K562 (cell line): Measurements from ENCODE around the gene RPF1. TPM values are rescaled to one million over a fixed set of nuclear protein-coding genes. Genes with fewer than 3 reads are reported as not detected.
"Not testable (repeated sequence)": the region's sequence is repeated elsewhere in the genome, so short reads cannot be mapped to it uniquely, and the experiment has no call there.

ENCODE experiments used
- ATAC-seq: fragments of 200-7000 bp; cut with Tn5 transposase; 3 replicates; pipeline ENCODE4 v1.9.1; 2020; ENCODE audit warnings: moderate library complexity
- BruUV-seq: library from RNA; stranded (reverse); fragments of 400-500 nt; replicated peaks from 2 replicates; lab custom pipeline; 2021; lab: Mats Ljungman, UMichigan
- CTCF ChIA-PET: fragments of 300-600 bp; formaldehyde crosslinking; extraction: SDS; loops from one replicate; lab custom pipeline; 2021; ENCODE audit warnings: low intra/inter-chr PET ratio; lab: Yijun Ruan, JAX
- POLR2A ChIA-PET: fragments of 300-600, 350-650 bp; sonication (Branson Sonifier 250); formaldehyde crosslinking; extraction: SDS; loops from one replicate; lab custom pipeline; 2021; ENCODE audit warnings: antibody characterized with exemption, inconsistent platforms; lab: Yijun Ruan, JAX
- DNase-seq, 4 experiments: peaks; one replicate each; pipeline versions ENCODE4 v3.0.0 to v3.0.0-alpha.2; 2011 to 2018; ENCODE audit warnings: low spot score in 3 of 4, mixed read lengths in 3 of 4; ENCODE audit errors: extremely low read depth in 1 of 4
- FAIRE-seq: peaks from 2 replicates; lab custom pipeline; 2011; peaks lifted over from hg19 to GRCh38; lab: Jason Lieb, UNC
- H2AFZ ChIP-seq: 2 replicates; pipeline ENCODE4 v1.6.0; 2011; ENCODE audit warnings: low read depth, low read length, control low read depth, inconsistent platforms
- H3K27ac ChIP-seq: fragments of 200-600 bp; 3 replicates; pipeline ENCODE4 v1.8.0; 2011; ENCODE audit warnings: low read depth, mild to moderate bottlenecking, control low read depth, inconsistent platforms, low read length, moderate library complexity, mixed read lengths; ENCODE audit errors: extremely low read depth
- H3K27me3 ChIP-seq, 2 experiments: fragments of 300-600 bp in 1 of 2; 2 replicates in 1 of 2; 3 replicates in 1 of 2; pipeline versions ENCODE4 v1.6.0 to v1.8.0; 2011; ENCODE audit warnings: inconsistent platforms in 2 of 2, low read length in 2 of 2, mild to moderate bottlenecking in 1 of 2, mixed read lengths in 1 of 2, moderate library complexity in 1 of 2; ENCODE audit not compliant: control insufficient read depth in 2 of 2, insufficient read depth in 2 of 2
- H3K36me3 ChIP-seq: fragments of 300-600 bp; 3 replicates; pipeline ENCODE4 v1.8.0; 2011; ENCODE audit warnings: mild to moderate bottlenecking, low read length, inconsistent platforms; ENCODE audit not compliant: control insufficient read depth, insufficient read depth
- H3K4me1 ChIP-seq, 2 experiments: fragments of 200-600 bp in 1 of 2; replicated peaks in 1 of 2; 2 replicates in 1 of 2; 3 replicates in 1 of 2; pipeline versions ENCODE4 v1.5.1 to v1.8.0; 2011; ENCODE audit warnings: inconsistent platforms in 2 of 2, low read length in 2 of 2, mild to moderate bottlenecking in 1 of 2, mixed read lengths in 1 of 2, moderate library complexity in 1 of 2; ENCODE audit not compliant: control insufficient read depth in 2 of 2, insufficient read depth in 2 of 2
- H3K4me2 ChIP-seq: 2 replicates; pipeline ENCODE4 v1.6.1; 2011; ENCODE audit warnings: low read length, control low read depth, inconsistent platforms, mixed read lengths; ENCODE audit not compliant: insufficient read depth
- H3K4me3 ChIP-seq: fragments of 200-600 bp; sonication (generic), shearing (Covaris generic); 2 replicates; pipeline ENCODE4 v1.5.1; 2016; ENCODE audit warnings: control low read depth, inconsistent platforms
- H3K79me2 ChIP-seq: fragments of 200-600 bp; 3 replicates; pipeline ENCODE4 v1.8.0; 2011; ENCODE audit warnings: low read length, inconsistent platforms; ENCODE audit not compliant: control insufficient read depth, insufficient read depth
- H3K9ac ChIP-seq, 2 experiments: 2 replicates each; pipeline versions ENCODE4 v1.6.0 to v1.6.1; 2011; ENCODE audit warnings: low read depth in 2 of 2, low read length in 2 of 2, control low read depth in 1 of 2, inconsistent platforms in 1 of 2, mild to moderate bottlenecking in 1 of 2, mixed read lengths in 1 of 2; ENCODE audit not compliant: insufficient read depth in 1 of 2
- H3K9me1 ChIP-seq: one replicate; pipeline ENCODE4 v1.6.0; 2011; ENCODE audit warnings: inconsistent platforms, mild to moderate bottlenecking, low read length, moderate library complexity; ENCODE audit not compliant: control insufficient read depth, insufficient read depth
- H3K9me3 ChIP-seq: replicated peaks from 2 replicates; pipeline ENCODE4 v1.5.1; 2011; ENCODE audit warnings: low read depth, low read length, inconsistent platforms; ENCODE audit not compliant: control insufficient read depth, insufficient read depth
- H4K20me1 ChIP-seq: replicated peaks from 2 replicates; pipeline ENCODE4 v1.6.1; 2011; ENCODE audit warnings: low read length, inconsistent platforms, mixed read lengths; ENCODE audit not compliant: control insufficient read depth, insufficient read depth
- CXXC5 ChIP-seq: fragments of 250-450 bp; sonication (Bioruptor Pico); IDR thresholded peaks from 2 replicates; pipeline ENCODE4 v1.8.0; 2022; ENCODE audit warnings: inconsistent platforms, mild to moderate bottlenecking, moderate library complexity
- ZNF12 ChIP-seq: sonication (generic); formaldehyde crosslinking; IDR thresholded peaks from 2 replicates; pipeline ENCODE4 v1.4.0; 2020; ENCODE audit warnings: mild to moderate bottlenecking, missing genetic modification reagents
- ZNF274 ChIP-seq: IDR thresholded peaks from 2 replicates; pipeline ENCODE4 v1.6.1; 2011; ENCODE audit warnings: low read depth, mild to moderate bottlenecking, low read length, moderate library complexity, borderline replicate concordance
- WGBS: fragments of 100-300 bp; shearing (Covaris generic); methylation state at CpG from one replicate; pipeline ENCODE4 v1.1.6; 2016; ENCODE audit warnings: low coverage, mixed read lengths; ENCODE audit not compliant: insufficient coverage; ENCODE audit errors: missing lambda C conversion rate; 5-methylcytosine and 5-hydroxymethylcytosine counted together
- in situ Hi-C: fragments of 300-500 bp; cut with MboI; formaldehyde crosslinking; loops from 4 replicates; pipeline ENCODE4 v1.15.0; 2018; ENCODE audit warnings: inconsistent platforms, mixed read lengths
- intact Hi-C: fragments of 100-400 bp; cut with micrococcal nuclease; formaldehyde crosslinking; loops from 2 replicates; pipeline ENCODE4 v1.14.2; 2022
- polyA plus RNA-seq, 8 experiments: library from polyadenylated mRNA; depleted of rRNA in 4 of 8; stranded (reverse) in 5 of 8; unstranded in 3 of 8; fragments of >200 nt; fragmentation: Nextera tagmentation in 2 of 8; fragmentation: Illumina TruSeq in 1 of 8; extraction: Ambion mirVana in 2 of 8; extraction: Trizol in 1 of 8; gene quantifications; 2 replicates each; pipeline versions ENCODE4 v1.2.1 to v1.2.3, GENCODE V29; 2011 to 2014; ENCODE audit warnings: inconsistent platforms in 1 of 8, missing spikeins in 1 of 8
- total RNA-seq, 7 experiments: library from RNA; depleted of rRNA in 6 of 7; stranded (reverse); fragments of >200 nt in 6 of 7; fragmentation: Illumina TruSeq in 2 of 7; extraction: Trizol in 2 of 7; gene quantifications; 2 replicates each; pipeline versions ENCODE4 v1.2.1 to v1.2.3, GENCODE V29; 2011 to 2021; ENCODE audit warnings: low replicate concordance in 1 of 7
- TF ChIP-seq, protein P1 (sequence below): sonication (generic); formaldehyde crosslinking; IDR thresholded peaks from 2 replicates; pipeline ENCODE4 v1.8.1; 2023; ENCODE audit warnings: mild to moderate bottlenecking, missing genetic modification reagents, moderate library complexity
- TF ChIP-seq, protein P2 (sequence below), 2 experiments: fragments of 150-350 bp in 1 of 2; IDR thresholded peaks; 2 replicates each; pipeline ENCODE4 v1.6.1; 2012 to 2016; ENCODE audit warnings: low read depth in 2 of 2, low read length in 2 of 2, mild to moderate bottlenecking in 1 of 2, moderate library complexity in 1 of 2

The RPF1 gene
- total and polyA plus RNA-seq, 9 of the 15 experiments (the other 6 are each of a cell fraction or from before 2014, with no cell fraction given): 52.4 to 156 (median 90.2) TPM

DNA sequence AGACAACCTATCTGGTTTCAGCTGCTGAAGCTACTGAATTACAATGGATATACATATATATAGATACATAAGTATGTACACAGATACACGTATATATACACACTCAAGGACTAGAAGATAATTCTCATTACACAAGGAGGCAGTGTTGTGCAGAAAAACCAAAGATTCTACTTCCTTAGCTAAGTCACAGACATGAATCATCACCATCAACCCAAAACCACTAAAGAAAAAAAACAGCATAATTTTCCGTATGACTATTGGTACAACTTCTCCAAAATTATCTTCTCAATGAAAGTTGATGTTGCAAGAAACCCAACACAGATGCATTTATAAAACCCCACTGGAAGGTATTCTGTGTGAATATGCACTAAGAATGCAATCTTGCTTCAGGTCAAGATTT, 36.8 kb upstream of the RPF1 start (continued):
- TF ChIP-seq, protein P1, sequence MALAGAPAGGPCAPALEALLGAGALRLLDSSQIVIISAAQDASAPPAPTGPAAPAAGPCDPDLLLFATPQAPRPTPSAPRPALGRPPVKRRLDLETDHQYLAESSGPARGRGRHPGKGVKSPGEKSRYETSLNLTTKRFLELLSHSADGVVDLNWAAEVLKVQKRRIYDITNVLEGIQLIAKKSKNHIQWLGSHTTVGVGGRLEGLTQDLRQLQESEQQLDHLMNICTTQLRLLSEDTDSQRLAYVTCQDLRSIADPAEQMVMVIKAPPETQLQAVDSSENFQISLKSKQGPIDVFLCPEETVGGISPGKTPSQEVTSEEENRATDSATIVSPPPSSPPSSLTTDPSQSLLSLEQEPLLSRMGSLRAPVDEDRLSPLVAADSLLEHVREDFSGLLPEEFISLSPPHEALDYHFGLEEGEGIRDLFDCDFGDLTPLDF: no peak
- TF ChIP-seq ZNF12 (CRISPR knock-in tag) (no peak), ZNF274 (no peak), CXXC5 (no peak)
- TF ChIP-seq, protein P2, sequence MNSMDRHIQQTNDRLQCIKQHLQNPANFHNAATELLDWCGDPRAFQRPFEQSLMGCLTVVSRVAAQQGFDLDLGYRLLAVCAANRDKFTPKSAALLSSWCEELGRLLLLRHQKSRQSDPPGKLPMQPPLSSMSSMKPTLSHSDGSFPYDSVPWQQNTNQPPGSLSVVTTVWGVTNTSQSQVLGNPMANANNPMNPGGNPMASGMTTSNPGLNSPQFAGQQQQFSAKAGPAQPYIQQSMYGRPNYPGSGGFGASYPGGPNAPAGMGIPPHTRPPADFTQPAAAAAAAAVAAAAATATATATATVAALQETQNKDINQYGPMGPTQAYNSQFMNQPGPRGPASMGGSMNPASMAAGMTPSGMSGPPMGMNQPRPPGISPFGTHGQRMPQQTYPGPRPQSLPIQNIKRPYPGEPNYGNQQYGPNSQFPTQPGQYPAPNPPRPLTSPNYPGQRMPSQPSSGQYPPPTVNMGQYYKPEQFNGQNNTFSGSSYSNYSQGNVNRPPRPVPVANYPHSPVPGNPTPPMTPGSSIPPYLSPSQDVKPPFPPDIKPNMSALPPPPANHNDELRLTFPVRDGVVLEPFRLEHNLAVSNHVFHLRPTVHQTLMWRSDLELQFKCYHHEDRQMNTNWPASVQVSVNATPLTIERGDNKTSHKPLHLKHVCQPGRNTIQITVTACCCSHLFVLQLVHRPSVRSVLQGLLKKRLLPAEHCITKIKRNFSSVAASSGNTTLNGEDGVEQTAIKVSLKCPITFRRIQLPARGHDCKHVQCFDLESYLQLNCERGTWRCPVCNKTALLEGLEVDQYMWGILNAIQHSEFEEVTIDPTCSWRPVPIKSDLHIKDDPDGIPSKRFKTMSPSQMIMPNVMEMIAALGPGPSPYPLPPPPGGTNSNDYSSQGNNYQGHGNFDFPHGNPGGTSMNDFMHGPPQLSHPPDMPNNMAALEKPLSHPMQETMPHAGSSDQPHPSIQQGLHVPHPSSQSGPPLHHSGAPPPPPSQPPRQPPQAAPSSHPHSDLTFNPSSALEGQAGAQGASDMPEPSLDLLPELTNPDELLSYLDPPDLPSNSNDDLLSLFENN (IDR thresholded peaks at IDR 0.05; ENCODE audit: low read depth in 2 of 2, low read length in 2 of 2): no peak

DNA sequence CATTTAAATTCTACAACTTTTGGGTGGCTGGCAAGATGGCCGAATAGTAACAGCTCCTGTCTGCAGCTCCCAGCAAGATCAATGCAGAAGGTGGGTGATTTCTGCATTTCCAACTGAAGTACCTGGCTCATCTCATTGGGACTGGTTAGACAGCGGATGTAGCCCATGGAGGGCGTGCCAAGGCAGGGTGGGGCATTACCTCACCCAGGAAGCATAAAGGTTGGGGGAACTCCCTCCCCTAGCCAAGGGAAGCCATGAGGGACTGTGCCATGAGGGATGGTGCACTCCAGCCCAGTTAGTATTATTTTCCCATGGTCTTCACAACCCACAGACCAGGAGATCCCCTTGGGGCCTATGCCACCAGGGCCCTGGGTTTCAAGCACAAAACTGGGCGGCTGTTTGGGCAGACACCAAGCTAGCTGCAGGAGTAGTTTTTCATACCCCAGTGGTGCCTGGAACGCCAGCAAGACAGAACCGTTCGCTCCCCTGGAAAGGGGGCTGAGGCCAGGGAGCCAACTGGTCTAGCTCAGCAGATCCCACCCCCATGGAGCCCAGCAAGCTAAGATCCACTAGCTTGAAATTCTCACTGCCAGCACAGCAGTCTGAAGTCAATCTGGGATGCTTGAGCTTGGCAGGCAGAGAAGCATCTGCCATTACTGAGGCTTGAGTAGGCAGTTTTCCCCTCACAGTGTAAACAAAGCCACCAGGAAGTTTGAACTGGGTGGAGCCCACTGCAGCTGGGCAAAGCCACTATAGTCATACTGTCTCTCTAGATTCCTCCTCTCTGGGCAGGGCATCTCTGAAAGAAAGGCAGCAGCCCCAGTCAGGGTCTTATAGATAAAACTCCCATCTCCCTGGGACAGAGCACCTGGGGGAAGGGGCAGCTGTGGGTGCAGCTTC, 36.1 kb upstream of the RPF1 start:
- not testable (repeated sequence) for DNase-seq, H3K79me2 ChIP-seq, ATAC-seq, FAIRE-seq, H3K36me3 ChIP-seq, H4K20me1 ChIP-seq, H2AFZ ChIP-seq, H3K27me3 ChIP-seq, BruUV-seq, H3K9me3 ChIP-seq, H3K9me1 ChIP-seq, H3K4me3 ChIP-seq, H3K4me1 ChIP-seq, H3K9ac ChIP-seq, H3K27ac ChIP-seq, H3K4me2 ChIP-seq
- 3% methylated on average over 7 of the region's 7 CpGs for WGBS
- ChIA-PET CTCF (interaction anchor here (1.0 to 1.9 kb wide), 5 partner anchors 98 to 311 kb away, joined by 3 to 17 read pairs (median 7); no protein-coding TSS in a partner anchor), POLR2A (interaction anchor here (1.1 to 1.5 kb wide), 2 partner anchors 10 to 16 kb away, joined by 3 to 4 read pairs; no protein-coding TSS in a partner anchor)
- intact Hi-C loops: loop anchor here (1.0 kb wide), 4 partner anchors 98 to 310 kb away; no protein-coding TSS in a partner anchor
- in situ Hi-C loops: loop anchor here (5.0 kb wide), 1 partner anchor 309 kb away; no protein-coding TSS in a partner anchor
